ENCODE measurements around the gene XRCC5. TPM values are rescaled to one million over a fixed set of nuclear protein-coding genes. Genes with fewer than 3 reads are reported as not detected.

The XRCC5 gene
- total RNA-seq, 1 experiment from 2014 or later: 198 TPM

- TF ChIP-seq CTCF (IDR thresholded peaks at IDR 0.05; ENCODE audit: unreplicated experiment): no peak
- Mint-ChIP-seq H3K36me3 (ENCODE audit: insufficient read depth, unreplicated experiment) (no peaks in the 10 kb centered on the region), H3K4me1 (ENCODE audit: insufficient read depth, unreplicated experiment) (no peaks in the 10 kb centered on the region), H3K4me3 (ENCODE audit: unreplicated experiment) (no peak overlapping the region), H3K9me3 (ENCODE audit: unreplicated experiment) (peaks cover 15% of the 10 kb centered on the region), H3K27me3 (ENCODE audit: insufficient read depth, unreplicated experiment) (no peaks in the 10 kb centered on the region), H3K27ac (ENCODE audit: low read depth, unreplicated experiment) (no peak overlapping the region)
- no TSS peak for BruUV-seq (replicated peaks)
- POLR2A ChIA-PET: no interaction called here
- no peak for DNase-seq (ENCODE audit: unreplicated experiment)
- CTCF ChIA-PET: interaction anchor here (0.6 kb wide), 1 partner anchor 126 kb away, joined by 3 read pairs; no protein-coding TSS in a partner anchor
- intact Hi-C loops (cut with micrococcal nuclease): no loop called here
Observed at GRCh38 chr2:216236486-216236885, 127.3 kb downstream of the XRCC5 start.

- Mint-ChIP-seq H3K27ac (ENCODE audit: low read depth, unreplicated experiment) (no peak overlapping the region), H3K36me3 (ENCODE audit: insufficient read depth, unreplicated experiment) (no peaks in the 10 kb centered on the region), H3K9me3 (ENCODE audit: unreplicated experiment) (peaks cover 8% of the 10 kb centered on the region), H3K27me3 (ENCODE audit: insufficient read depth, unreplicated experiment) (no peaks in the 10 kb centered on the region), H3K4me3 (ENCODE audit: unreplicated experiment) (no peak overlapping the region), H3K4me1 (ENCODE audit: insufficient read depth, unreplicated experiment) (no peaks in the 10 kb centered on the region)
- DNase-seq (ENCODE audit: unreplicated experiment): no peak
- CTCF ChIA-PET: no interaction called here
- no peak for TF ChIP-seq CTCF (IDR thresholded peaks at IDR 0.05; ENCODE audit: unreplicated experiment)
- no TSS peak for BruUV-seq (replicated peaks)
- POLR2A ChIA-PET: no interaction called here
- intact Hi-C loops (cut with micrococcal nuclease): no loop called here
Observed at GRCh38 chr2:216242365-216242764, 133.2 kb downstream of the XRCC5 start.

- POLR2A ChIA-PET: no interaction called here
- no TSS peak for BruUV-seq (replicated peaks)
- Mint-ChIP-seq H3K27me3 (ENCODE audit: insufficient read depth, unreplicated experiment) (no peaks in the 10 kb centered on the region), H3K4me3 (ENCODE audit: unreplicated experiment) (no peak overlapping the region), H3K9me3 (ENCODE audit: unreplicated experiment) (peaks cover 8% of the 10 kb centered on the region), H3K36me3 (ENCODE audit: insufficient read depth, unreplicated experiment) (no peaks in the 10 kb centered on the region), H3K4me1 (ENCODE audit: insufficient read depth, unreplicated experiment) (no peaks in the 10 kb centered on the region), H3K27ac (ENCODE audit: low read depth, unreplicated experiment) (no peak overlapping the region)
- intact Hi-C loops (cut with micrococcal nuclease): no loop called here
- no peak for DNase-seq (ENCODE audit: unreplicated experiment)
- CTCF ChIA-PET: no interaction called here
- TF ChIP-seq CTCF (IDR thresholded peaks at IDR 0.05; ENCODE audit: unreplicated experiment): no peak
Observed at GRCh38 chr2:216243026-216243425, 133.9 kb downstream of the XRCC5 start.

- Mint-ChIP-seq H3K4me3 (ENCODE audit: unreplicated experiment) (no peak overlapping the region), H3K9me3 (ENCODE audit: unreplicated experiment) (no peaks in the 10 kb centered on the region), H3K27me3 (ENCODE audit: insufficient read depth, unreplicated experiment) (no peaks in the 10 kb centered on the region), H3K4me1 (ENCODE audit: insufficient read depth, unreplicated experiment) (no peaks in the 10 kb centered on the region), H3K36me3 (ENCODE audit: insufficient read depth, unreplicated experiment) (no peaks in the 10 kb centered on the region), H3K27ac (ENCODE audit: low read depth, unreplicated experiment) (no peak overlapping the region)
- no peak for TF ChIP-seq CTCF (IDR thresholded peaks at IDR 0.05; ENCODE audit: unreplicated experiment)
- BruUV-seq (replicated peaks): no TSS peak
- intact Hi-C loops (cut with micrococcal nuclease): no loop called here
- no peak for DNase-seq (ENCODE audit: unreplicated experiment)
- CTCF ChIA-PET: interaction anchor here (0.7 kb wide), 1 partner anchor 30 kb away, joined by 3 read pairs; no protein-coding TSS in a partner anchor
- POLR2A ChIA-PET: no interaction called here
Observed at GRCh38 chr2:216245391-216245975, 136.3 kb downstream of the XRCC5 start.

All from MCF 10A (cell line).